Trophoblast cell (in vitro differentiated cells and primary cell): Measurements from ENCODE around the gene SLC1A3.
A peak's percentile ranks its signal among the peaks of the same experiment; 100 is the strongest.

Experiments used
- DNase-seq, 2 donors: peaks; one replicate each; pipeline ENCODE4 v3.0.0-alpha.2; 2016
- H2AFZ ChIP-seq: 2 replicates; pipeline ENCODE4 v1.6.1; 2013; ENCODE audit warnings: low read length, moderate library complexity, mild to moderate bottlenecking; ENCODE audit not compliant: insufficient read depth, poor library complexity
- H2AK5ac ChIP-seq: 2 replicates; pipeline ENCODE4 v1.6.1; 2013; ENCODE audit warnings: mild to moderate bottlenecking, low read length
- H2BK120ac ChIP-seq: 2 replicates; pipeline ENCODE4 v1.6.1; 2013; ENCODE audit warnings: low read length, mild to moderate bottlenecking, moderate library complexity; ENCODE audit not compliant: insufficient read depth, poor library complexity
- H2BK12ac ChIP-seq: 2 replicates; pipeline ENCODE4 v1.6.1; 2013; ENCODE audit warnings: mild to moderate bottlenecking, low read length, moderate library complexity
- H2BK5ac ChIP-seq: 2 replicates; pipeline ENCODE4 v1.6.1; 2013; ENCODE audit warnings: low read length, low read depth, moderate library complexity, mild to moderate bottlenecking; ENCODE audit not compliant: poor library complexity
- H3K14ac ChIP-seq: 2 replicates; pipeline ENCODE4 v1.6.1; 2013; ENCODE audit warnings: mild to moderate bottlenecking, low read length
- H3K18ac ChIP-seq: 2 replicates; pipeline ENCODE4 v1.6.1; 2013; ENCODE audit warnings: mild to moderate bottlenecking, low read length
- H3K23ac ChIP-seq: 2 replicates; pipeline ENCODE4 v1.6.1; 2013; ENCODE audit warnings: low read length
- H3K27ac ChIP-seq: 2 replicates; pipeline ENCODE4 v1.5.1; 2013; ENCODE audit warnings: low read depth, mild to moderate bottlenecking, inconsistent platforms, low read length, moderate library complexity
- H3K27me3 ChIP-seq: 2 replicates; pipeline ENCODE4 v1.6.1; 2013; ENCODE audit warnings: inconsistent platforms, mild to moderate bottlenecking, low read length, moderate library complexity; ENCODE audit not compliant: insufficient read depth
- H3K36me3 ChIP-seq, 2 experiments: 1 replicate in 1 of 2; 2 replicates in 1 of 2; pipeline ENCODE4 v1.6.1; 2013; ENCODE audit warnings: low read length in 2 of 2, mild to moderate bottlenecking in 2 of 2, moderate library complexity in 1 of 2; ENCODE audit not compliant: insufficient read depth in 2 of 2, control insufficient read depth in 1 of 2
- H3K4ac ChIP-seq: 2 replicates; pipeline ENCODE4 v1.6.1; 2013; ENCODE audit warnings: low read depth, mild to moderate bottlenecking, low read length, moderate library complexity
- H3K4me1 ChIP-seq, 2 experiments: 1 replicate in 1 of 2; 2 replicates in 1 of 2; pipeline ENCODE4 v1.6.1; 2013; ENCODE audit warnings: low read length in 2 of 2, mild to moderate bottlenecking in 2 of 2, moderate library complexity in 1 of 2; ENCODE audit not compliant: insufficient read depth in 2 of 2, control insufficient read depth in 1 of 2
- H3K4me2 ChIP-seq: 2 replicates; pipeline ENCODE4 v1.6.1; 2013; ENCODE audit warnings: inconsistent platforms, mild to moderate bottlenecking, low read length, moderate library complexity
- H3K4me3 ChIP-seq: 2 replicates; pipeline ENCODE4 v1.5.1; 2013; ENCODE audit warnings: mild to moderate bottlenecking, low read depth, low read length, inconsistent platforms
- H3K79me1 ChIP-seq: one replicate; pipeline ENCODE4 v1.6.1; 2013; ENCODE audit warnings: low read length
- H3K79me2 ChIP-seq: 2 replicates; pipeline ENCODE4 v1.6.1; 2013; ENCODE audit warnings: low read length, mild to moderate bottlenecking; ENCODE audit not compliant: control insufficient read depth, insufficient read depth, poor library complexity
- H3K9ac ChIP-seq: 2 replicates; pipeline ENCODE4 v1.6.1; 2013; ENCODE audit warnings: mild to moderate bottlenecking, low read length
- H3K9me3 ChIP-seq: 2 replicates; pipeline ENCODE4 v1.6.1; 2013; ENCODE audit warnings: low read depth, mild to moderate bottlenecking, control low read depth, inconsistent platforms, low read length; ENCODE audit not compliant: insufficient read depth
- H4K12ac ChIP-seq: 2 replicates; pipeline ENCODE4 v1.6.1; 2013; ENCODE audit warnings: low read depth, mild to moderate bottlenecking, low read length, moderate library complexity
- H4K8ac ChIP-seq: 2 replicates; pipeline ENCODE4 v1.6.1; 2013; ENCODE audit warnings: low read depth, mild to moderate bottlenecking, low read length, moderate library complexity
- H4K91ac ChIP-seq: one replicate; pipeline ENCODE4 v1.6.1; 2013; ENCODE audit warnings: low read depth, mild to moderate bottlenecking, low read length, moderate library complexity
- WGBS: extraction: QIAGEN DNeasy Blood & Tissue Kit; methylation state at CpG from one replicate; pipeline ENCODE4 v1.1.7; 2013; ENCODE audit warnings: missing lambda C conversion rate; ENCODE audit not compliant: insufficient read length, insufficient coverage; ENCODE audit errors: extremely low coverage; 5-methylcytosine and 5-hydroxymethylcytosine counted together

The SLC1A3 gene

GRCh38 chr5:36722900-36723299 lies 116.5 kb downstream of the SLC1A3 start:
- Histone ChIP-seq H3K9ac (no peak overlapping the region), H4K8ac (no peak overlapping the region), H3K18ac (no peak overlapping the region), H2AFZ (no peak overlapping the region), H3K4ac (no peak overlapping the region), H2AK5ac (no peak overlapping the region), H3K4me2 (no peak overlapping the region), H3K14ac (no peak overlapping the region), H4K12ac (no peak overlapping the region), H3K79me1 (no peaks in the 10 kb centered on the region), H3K79me2 (no peaks in the 10 kb centered on the region), H3K27me3 (no peaks in the 10 kb centered on the region), H3K9me3 (no peaks in the 10 kb centered on the region), H3K4me1 (no peaks in the 10 kb centered on the region), H3K23ac (no peak overlapping the region), H2BK5ac (no peak overlapping the region), H2BK120ac (no peak overlapping the region), H4K91ac (no peak overlapping the region), H3K27ac (no peak overlapping the region), H3K36me3 (no peaks in the 10 kb centered on the region), H3K4me3 (no peak overlapping the region), H2BK12ac (no peak overlapping the region)
- no peak for DNase-seq
- WGBS: no CpG with 5 or more reads among the region's 6 CpGs

GRCh38 chr5:36723912-36724311 lies 117.5 kb downstream of the SLC1A3 start:
- no peak overlapping the region for H3K23ac ChIP-seq
- no peaks in the 10 kb centered on the region for H3K9me3 ChIP-seq
- no peak overlapping the region for H4K91ac ChIP-seq
- no peak overlapping the region for H2AK5ac ChIP-seq
- no peak overlapping the region for H4K12ac ChIP-seq
- DNase-seq: no peak
- no peak overlapping the region for H3K4me3 ChIP-seq
- no peak overlapping the region for H3K4me2 ChIP-seq
- no peaks in the 10 kb centered on the region for H3K79me2 ChIP-seq
- H3K14ac ChIP-seq: no peak overlapping the region
- no peak overlapping the region for H3K27ac ChIP-seq
- no peak overlapping the region for H2BK5ac ChIP-seq
- H3K9ac ChIP-seq: no peak overlapping the region
- no peak overlapping the region for H3K4ac ChIP-seq
- no peak overlapping the region for H2AFZ ChIP-seq
- H3K27me3 ChIP-seq: no peaks in the 10 kb centered on the region
- H3K4me1 ChIP-seq: no peaks in the 10 kb centered on the region
- H2BK120ac ChIP-seq: no peak overlapping the region
- no peak overlapping the region for H2BK12ac ChIP-seq
- H3K36me3 ChIP-seq: no peaks in the 10 kb centered on the region
- no peaks in the 10 kb centered on the region for H3K79me1 ChIP-seq
- H3K18ac ChIP-seq: no peak overlapping the region
- H4K8ac ChIP-seq: no peak overlapping the region
- no CpG with 5 or more reads among the region's 2 CpGs for WGBS

GRCh38 chr5:36724467-36725332 lies 118.3 kb downstream of the SLC1A3 start:
- Histone ChIP-seq H3K79me2 (no peaks in the 10 kb centered on the region), H3K9ac (no peak overlapping the region), H3K36me3 (no peaks in the 10 kb centered on the region), H3K9me3 (no peaks in the 10 kb centered on the region), H2BK120ac (no peak overlapping the region), H2AK5ac (no peak overlapping the region), H2BK5ac (no peak overlapping the region), H2BK12ac (no peak overlapping the region), H3K23ac (no peak overlapping the region), H4K12ac (no peak overlapping the region), H3K27ac (no peak overlapping the region), H3K4me1 (no peaks in the 10 kb centered on the region), H3K79me1 (no peaks in the 10 kb centered on the region), H3K14ac (no peak overlapping the region), H3K4me2 (no peak overlapping the region), H2AFZ (no peak overlapping the region), H3K18ac (no peak overlapping the region), H3K4me3 (no peak overlapping the region), H4K8ac (no peak overlapping the region), H4K91ac (no peak overlapping the region), H3K4ac (no peak overlapping the region), H3K27me3 (no peaks in the 10 kb centered on the region)
- DNase-seq: peak in 1 of 2 donors; percentile 15
- no CpG with 5 or more reads among the region's 6 CpGs for WGBS

DNA sequence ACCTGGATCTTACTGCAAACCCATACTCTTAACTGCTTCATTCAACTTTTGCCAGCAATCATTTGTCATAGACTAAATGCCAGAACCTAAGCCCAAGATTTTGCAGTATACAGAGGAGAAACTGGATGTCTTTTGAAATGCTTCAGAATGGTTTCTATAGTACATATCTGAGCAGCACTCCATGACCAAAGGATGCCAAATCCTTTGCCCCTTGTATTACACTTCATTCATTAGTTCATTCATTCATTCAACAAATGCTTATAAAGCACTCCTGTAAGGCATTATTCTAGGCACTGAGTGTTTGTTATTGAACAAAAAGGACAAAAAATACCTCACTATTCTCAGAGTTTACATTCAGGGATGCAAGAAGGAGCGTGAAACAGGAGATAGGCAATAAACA lies 119.9 kb downstream of the SLC1A3 start:
- no peaks in the 10 kb centered on the region for H3K9me3 ChIP-seq
- no peaks in the 10 kb centered on the region for H3K79me2 ChIP-seq
- H3K14ac ChIP-seq: no peak overlapping the region
- H3K4ac ChIP-seq: no peak overlapping the region
- H3K27me3 ChIP-seq: no peaks in the 10 kb centered on the region
- no CpG with 5 or more reads among the region's 1 CpG for WGBS
- no peak overlapping the region for H3K18ac ChIP-seq
- no peaks in the 10 kb centered on the region for H3K4me1 ChIP-seq
- H3K27ac ChIP-seq: no peak overlapping the region
- no peaks in the 10 kb centered on the region for H3K36me3 ChIP-seq
- no peak for DNase-seq
- no peak overlapping the region for H4K91ac ChIP-seq
- no peak overlapping the region for H3K9ac ChIP-seq
- no peaks in the 10 kb centered on the region for H3K79me1 ChIP-seq
- H2AK5ac ChIP-seq: no peak overlapping the region
- no peak overlapping the region for H4K12ac ChIP-seq
- no peak overlapping the region for H2BK120ac ChIP-seq
- no peak overlapping the region for H4K8ac ChIP-seq
- no peak overlapping the region for H3K4me3 ChIP-seq
- H3K4me2 ChIP-seq: no peak overlapping the region
- no peak overlapping the region for H2BK12ac ChIP-seq
- no peak overlapping the region for H3K23ac ChIP-seq
- H2BK5ac ChIP-seq: no peak overlapping the region
- H2AFZ ChIP-seq: no peak overlapping the region
